Astrocyte of the spinal cord (primary cell): ENCODE results near the gene APBB2.

Experiments
- DNase-seq: peaks from one replicate; pipeline ENCODE4 v3.0.0; 2011; ENCODE audit warnings: low read depth, low spot score
- H3K4me3 ChIP-seq: 2 replicates; pipeline ENCODE4 v1.5.1; 2011; ENCODE audit warnings: low read depth, mild to moderate bottlenecking, low read length, moderate library complexity
- CTCF ChIP-seq: IDR thresholded peaks from 2 replicates; pipeline ENCODE4 v1.5.1; 2012; ENCODE audit warnings: low read depth, mild to moderate bottlenecking, low read length, inconsistent platforms
- in situ Hi-C: cut with HindIII; loops from 2 replicates; pipeline ENCODE4 v1.10.0; 2017; ENCODE audit warnings: low sequenced_read_pairs

The APBB2 gene

GRCh38 chr4:41256740-41257256 lies 42.5 kb upstream of the APBB2 start, which contains the start of gene UCHL1:
Gene UCHL1, plus strand, starts transcription at chr4:41256928. Its CDS starts 49 bp downstream, at chr4:41256977.
- DNase-seq: peak; percentile 94
- TF ChIP-seq CTCF: no peak
- in situ Hi-C loops: no loop called here
- peak within 1 kb of the TSS; percentile 81 for H3K4me3 ChIP-seq

- peak; percentile 61 for DNase-seq
- H3K4me3 ChIP-seq: peak overlapping the region; percentile 81
- TF ChIP-seq CTCF: no peak
- in situ Hi-C loops: no loop called here
Measured at GRCh38 chr4:41256131-41256739, 41.9 kb upstream of the APBB2 start.

GRCh38 chr4:41245983-41246382 lies 31.6 kb upstream of the APBB2 start:
- no peak overlapping the region for H3K4me3 ChIP-seq
- in situ Hi-C loops: no loop called here
- no peak for DNase-seq
- TF ChIP-seq CTCF: no peak

GRCh38 chr4:41241919-41242318 lies 27.6 kb upstream of the APBB2 start:
- no peak for TF ChIP-seq CTCF
- H3K4me3 ChIP-seq: no peak overlapping the region
- in situ Hi-C loops: no loop called here
- DNase-seq: no peak

- no peak overlapping the region for H3K4me3 ChIP-seq
- no peak for TF ChIP-seq CTCF
- in situ Hi-C loops: no loop called here
- DNase-seq: no peak
Measured at GRCh38 chr4:41236508-41236907, 22.2 kb upstream of the APBB2 start.

- H3K4me3 ChIP-seq: no peak overlapping the region
- no peak for DNase-seq
- no peak for TF ChIP-seq CTCF
- in situ Hi-C loops: no loop called here
Measured at GRCh38 chr4:41236032-41236431, 21.7 kb upstream of the APBB2 start.
